Tibial artery (tissue), 4 donors: ENCODE data around the gene SULF2.

Experiments used
- DNase-seq, 2 donors: peaks; one replicate each; pipeline ENCODE4 v3.0.0-alpha.2; 2019
- H3K27ac ChIP-seq, 2 donors: fragments of 200-600 bp; sonication (generic) in 1 of 2; 1 replicate in 1 of 2; 2 replicates in 1 of 2; pipeline ENCODE4 v1.5.1; 2018 to 2019; ENCODE audit warnings: mild to moderate bottlenecking in 1 of 2
- H3K27me3 ChIP-seq, 2 donors: fragments of 200-600 bp; sonication (generic) in 1 of 2; one replicate each; pipeline versions ENCODE4 v1.5.1 to v1.6.0; 2016 to 2019
- H3K36me3 ChIP-seq, 3 donors: fragments of 200-600 bp; sonication (generic) in 2 of 3; one replicate each; pipeline ENCODE4 v1.5.1; 2016 to 2019; ENCODE audit warnings: mild to moderate bottlenecking in 2 of 3
- H3K4me1 ChIP-seq, 4 donors: fragments of 200-600 bp; sonication (generic) in 2 of 4; 1 replicate in 3 of 4; 2 replicates in 1 of 4; pipeline ENCODE4 v1.5.1; 2016 to 2019
- H3K4me3 ChIP-seq, 2 donors: fragments of 200-600 bp; sonication (generic) in 1 of 2; 1 replicate in 1 of 2; 2 replicates in 1 of 2; pipeline ENCODE4 v1.5.1; 2018 to 2019; ENCODE audit warnings: mild to moderate bottlenecking in 2 of 2
- H3K9me3 ChIP-seq, 3 donors: fragments of 200-600 bp; sonication (generic) in 1 of 3; one replicate each; pipeline ENCODE4 v1.5.1; 2016 to 2019
- CTCF ChIP-seq, 2 experiments: fragments of 200-600 bp in 1 of 2; fragments of 450-650 bp in 1 of 2; IDR thresholded peaks; one replicate each; pipeline ENCODE4 v1.5.1; 2017 to 2019; ENCODE audit warnings: antibody characterized with exemption in 2 of 2, mild to moderate bottlenecking in 1 of 2, moderate library complexity in 1 of 2
- intact Hi-C: fragments of 100-400 bp; cut with DNase I; formaldehyde crosslinking; loops from one replicate; pipeline ENCODE4 v1.15.0; 2023; ENCODE audit warnings: low total_unique reads

SULF2 gene

DNA sequence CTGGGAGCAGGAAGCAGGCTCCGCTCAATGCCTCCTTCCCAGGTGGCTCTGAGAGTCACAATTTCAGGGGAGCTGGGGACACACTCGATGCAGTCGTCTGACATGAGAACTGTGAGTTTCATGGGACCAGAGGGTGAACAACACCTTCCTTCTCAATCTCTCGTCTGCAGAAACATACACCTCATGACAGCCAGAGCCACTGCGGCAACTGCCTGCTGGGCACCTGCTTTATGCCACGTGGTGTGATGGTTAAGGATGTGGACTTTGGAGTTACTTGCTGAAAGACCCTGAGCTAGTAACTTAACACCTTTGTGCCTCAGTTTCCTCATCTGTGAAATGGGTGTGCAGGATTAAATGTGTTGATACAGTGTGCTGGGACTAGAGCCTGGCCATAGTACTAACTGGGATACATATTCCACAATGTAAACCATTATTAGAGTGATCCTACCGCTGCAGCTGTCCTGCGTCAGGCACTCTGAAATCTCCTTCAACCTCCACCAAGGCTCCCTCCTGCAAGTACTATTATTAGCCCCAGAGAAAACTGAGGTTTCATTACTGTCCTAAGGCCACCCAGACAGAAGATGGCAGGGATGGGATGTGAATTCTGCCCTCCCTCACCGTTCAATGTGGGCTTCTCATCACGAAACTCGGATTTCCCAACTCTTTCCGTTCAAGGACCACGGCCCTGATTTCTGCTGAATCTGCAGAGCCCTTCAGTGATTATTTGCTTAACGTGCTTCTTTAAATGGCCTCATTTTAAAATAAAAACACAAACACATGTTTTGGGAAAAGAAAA is 24.4 kb downstream of the SULF2 start:
- no peak for DNase-seq
- no peak for TF ChIP-seq CTCF (IDR thresholded peaks at IDR 0.05)
- Histone ChIP-seq H3K9me3 (no peaks in the 10 kb centered on the region), H3K4me3 (no peak overlapping the region), H3K4me1 (peaks cover 0 to 3% (median 2%) of the 10 kb centered on the region in 4 donors), H3K36me3 (peaks cover 0 to 17% (median 5%) of the 10 kb centered on the region in 3 donors), H3K27me3 (no peaks in the 10 kb centered on the region), H3K27ac (no peak overlapping the region)
- intact Hi-C loops, result no loop called here

- H3K27me3 ChIP-seq, result no peaks in the 10 kb centered on the region
These were observed 26.5 kb downstream of the SULF2 start for GRCh38 chr20:47758517-47759450.

GRCh38 chr20:47757145-47758035 is 27.9 kb downstream of the SULF2 start:
- no peak for TF ChIP-seq CTCF (IDR thresholded peaks at IDR 0.05)
- DNase-seq, result no peak
- Histone ChIP-seq H3K36me3 (peaks cover 0 to 17% (median 5%) of the 10 kb centered on the region in 3 donors), H3K4me3 (no peak overlapping the region), H3K27me3 (no peaks in the 10 kb centered on the region), H3K4me1 (peaks cover 0 to 3% (median 0%) of the 10 kb centered on the region in 4 donors), H3K27ac (no peak overlapping the region), H3K9me3 (no peaks in the 10 kb centered on the region)
- intact Hi-C loops, result no loop called here

More at GRCh38 chr20:47758517-47759450, 26.5 kb downstream of the SULF2 start:
- Histone ChIP-seq H3K9me3 (no peaks in the 10 kb centered on the region), H3K36me3 (peaks cover 0 to 17% (median 5%) of the 10 kb centered on the region in 3 donors), H3K4me1 (peaks cover 0 to 3% (median 2%) of the 10 kb centered on the region in 4 donors), H3K4me3 (no peak overlapping the region), H3K27ac (no peak overlapping the region)
- no peak for DNase-seq
- intact Hi-C loops, result no loop called here
- no peak for TF ChIP-seq CTCF (IDR thresholded peaks at IDR 0.05)

DNA sequence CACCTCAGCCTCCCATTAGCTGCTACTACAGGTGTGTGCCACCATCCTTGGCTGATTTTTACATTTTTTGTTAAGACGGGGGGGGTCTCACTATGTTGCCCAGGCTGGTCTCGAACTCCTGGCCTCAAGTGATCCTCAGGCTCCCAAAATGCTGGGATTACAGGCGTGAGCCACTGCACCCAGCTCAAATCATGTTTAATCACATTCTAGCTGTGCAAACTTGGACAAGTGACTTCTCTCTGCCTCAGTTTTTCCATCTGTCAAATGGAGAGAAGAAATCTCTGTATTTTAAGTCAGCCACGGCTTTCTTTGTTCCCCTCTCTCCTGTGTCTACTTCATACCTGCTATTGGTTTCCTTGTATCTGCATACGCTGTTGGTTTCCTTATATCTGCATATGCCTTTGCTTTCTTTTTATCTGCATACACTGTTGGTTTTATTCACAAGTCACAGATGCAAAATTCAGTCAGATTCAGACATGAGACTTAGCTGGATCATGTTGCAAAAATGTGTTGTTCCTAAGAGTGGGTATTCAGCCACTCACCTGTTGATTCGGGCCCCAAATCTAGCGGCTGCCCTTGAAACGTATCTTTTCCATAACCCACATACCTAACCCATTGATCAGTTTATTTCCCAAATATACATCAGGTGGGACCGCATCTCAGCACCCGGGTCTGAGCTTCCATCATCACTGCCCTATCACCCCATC is 30.2 kb downstream of the SULF2 start:
- H3K4me3 ChIP-seq, result no peak overlapping the region
- H3K36me3 ChIP-seq, result peaks cover 0 to 17% (median 10%) of the 10 kb centered on the region in 3 donors
- no peaks in the 10 kb centered on the region for H3K27me3 ChIP-seq
- intact Hi-C loops, result no loop called here
- no peaks in the 10 kb centered on the region for H3K9me3 ChIP-seq
- peaks cover 0 to under 1% (median under 1%) of the 10 kb centered on the region in 4 donors for H3K4me1 ChIP-seq
- no peak for DNase-seq
- no peak overlapping the region for H3K27ac ChIP-seq
- TF ChIP-seq CTCF (IDR thresholded peaks at IDR 0.05), result no peak
